Dedifferentiated amniotic fluid mesenchymal stem cell (primary cell): ENCODE data around the gene SIX5.

Experiments used
- DNase-seq: peaks from one replicate; pipeline ENCODE4 v3.0.0-alpha.2; 2016; ENCODE audit errors: extremely low spot score

Gene SIX5

GRCh38 chr19:45792470-45793177 lies 23.6 kb upstream of the SIX5 start, which contains the start of gene DMWD:
TSS of gene DMWD (minus strand) at chr19:45792845. CDS start at chr19:45792756, 89 bp downstream.
- DNase-seq: peak; percentile 99

- peak; percentile 14 for DNase-seq
These were observed 22.9 kb upstream of the SIX5 start for GRCh38 chr19:45791744-45792469.

GRCh38 chr19:45790942-45791341 lies 21.9 kb upstream of the SIX5 start:
- DNase-seq: no peak

- DNase-seq: peak; percentile 12
These were observed 20.2 kb upstream of the SIX5 start for GRCh38 chr19:45789035-45789786.

- peak; percentile 11 for DNase-seq
These were observed 17.5 kb upstream of the SIX5 start for GRCh38 chr19:45786533-45786894.

GRCh38 chr19:45785781-45786532 lies 16.9 kb upstream of the SIX5 start:
- peak; percentile 4 for DNase-seq

- no peak for DNase-seq
These were observed 16.0 kb upstream of the SIX5 start for GRCh38 chr19:45785097-45785496.

- no peak for DNase-seq
These were observed 15.0 kb upstream of the SIX5 start for GRCh38 chr19:45784096-45784495.

GRCh38 chr19:45782820-45783785 lies 14.1 kb upstream of the SIX5 start:
- peak; percentile 86 for DNase-seq

- no peak for DNase-seq
These were observed 13.2 kb upstream of the SIX5 start, which contains the start of gene DMPK for GRCh38 chr19:45782162-45782691. TSS of gene DMPK (minus strand) at chr19:45782490. CDS start at chr19:45782352, 138 bp downstream.

- no peak for DNase-seq
These were observed 12.4 kb upstream of the SIX5 start for GRCh38 chr19:45781214-45782161.

- no peak for DNase-seq
These were observed 11.6 kb upstream of the SIX5 start for GRCh38 chr19:45780448-45781213.

GRCh38 chr19:45780146-45780447 lies 11.0 kb upstream of the SIX5 start:
- DNase-seq: no peak

- DNase-seq: peak; percentile 6
These were observed 10.4 kb upstream of the SIX5 start for GRCh38 chr19:45779231-45780145.

GRCh38 chr19:45778010-45778661 lies 9.1 kb upstream of the SIX5 start:
- peak; percentile 11 for DNase-seq

- peak; percentile 3 for DNase-seq
These were observed 8.4 kb upstream of the SIX5 start for GRCh38 chr19:45777395-45777961.

- DNase-seq: peak; percentile 9
These were observed 5.7 kb upstream of the SIX5 start for GRCh38 chr19:45774765-45775164.
